SH-SY5Y (cell line): ENCODE measurements around the gene PIK3AP1.

Source experiments
- GATA2 ChIP-seq: IDR thresholded peaks from 2 replicates; pipeline ENCODE4 v1.6.1; 2011; ENCODE audit warnings: mild to moderate bottlenecking, low read depth, low read length
- GATA3 ChIP-seq: IDR thresholded peaks from 2 replicates; pipeline ENCODE4 v1.6.1; 2011; ENCODE audit warnings: low read depth, mild to moderate bottlenecking, low read length, moderate library complexity

- TF ChIP-seq GATA2 = no peak
- no peak for TF ChIP-seq GATA3
Observed at GRCh38 chr10:96606946-96607345, 113.4 kb downstream of the PIK3AP1 start.
